GM19455 (cell line): Measurements from ENCODE around the gene PYY.

Experiments used
- ATAC-seq: cut with Tn5 transposase; IDR thresholded peaks from one replicate; pipeline ENCODE4 v1.9.1; 2021; ENCODE audit not compliant: unreplicated experiment

Gene PYY

DNA sequence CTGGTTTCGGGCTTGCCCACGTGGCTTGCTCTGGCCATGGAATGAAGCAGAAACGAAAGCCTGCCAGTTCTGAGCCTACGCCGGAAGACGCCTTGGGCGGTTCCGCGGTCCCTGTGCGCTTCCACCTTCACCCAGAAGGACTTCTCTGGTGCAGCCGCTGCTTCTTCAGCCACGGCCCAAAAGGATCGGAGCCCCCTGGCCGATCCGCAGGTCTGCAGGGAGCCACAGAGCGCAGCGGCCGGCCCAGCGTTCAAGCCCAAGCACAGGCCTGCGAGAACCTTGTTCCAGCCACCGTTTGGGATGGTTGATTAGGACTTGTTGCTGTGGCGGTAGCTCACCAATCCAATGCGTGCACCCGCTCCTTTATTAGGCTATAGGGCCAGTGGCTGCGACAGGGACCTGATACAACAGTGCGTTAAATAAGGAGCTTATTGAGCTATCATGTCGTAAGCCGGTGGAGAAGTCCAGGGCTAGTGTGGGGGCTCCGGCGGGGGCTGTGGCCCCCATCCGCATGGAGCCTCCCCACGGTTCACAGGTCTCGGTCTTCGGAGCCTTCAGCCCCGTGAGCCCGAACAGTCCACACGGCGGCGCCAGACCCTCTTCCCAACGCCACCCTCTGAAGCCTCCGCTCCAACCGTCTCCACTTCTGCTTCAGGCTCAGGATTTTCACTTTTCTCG is 36.3 kb downstream of the PYY start:
- no peak for ATAC-seq

GRCh38 chr17:43917016-43917347 is 36.8 kb downstream of the PYY start:
- ATAC-seq = no peak

DNA sequence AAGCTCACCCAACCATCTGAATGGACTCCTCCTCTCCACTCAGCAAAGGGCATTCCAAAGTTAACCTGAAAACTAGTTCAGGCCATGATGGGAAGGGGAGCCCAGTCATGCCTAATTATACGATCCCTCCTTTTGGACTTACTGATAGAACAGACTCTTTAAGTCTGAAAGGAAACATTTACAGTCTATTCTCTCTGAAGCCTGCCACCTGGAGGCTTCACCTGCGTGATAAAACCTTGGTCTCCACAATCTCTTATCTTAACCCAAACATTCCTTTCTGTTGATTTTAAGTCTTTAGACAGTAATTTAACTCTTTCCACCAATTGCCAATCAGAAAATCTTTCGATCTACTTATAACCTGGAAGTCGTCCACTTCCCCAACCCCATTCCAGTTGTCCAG is 37.4 kb downstream of the PYY start:
- ATAC-seq = no peak

- no peak for ATAC-seq
Measured at GRCh38 chr17:43915559-43915958, 38.2 kb downstream of the PYY start.

DNA sequence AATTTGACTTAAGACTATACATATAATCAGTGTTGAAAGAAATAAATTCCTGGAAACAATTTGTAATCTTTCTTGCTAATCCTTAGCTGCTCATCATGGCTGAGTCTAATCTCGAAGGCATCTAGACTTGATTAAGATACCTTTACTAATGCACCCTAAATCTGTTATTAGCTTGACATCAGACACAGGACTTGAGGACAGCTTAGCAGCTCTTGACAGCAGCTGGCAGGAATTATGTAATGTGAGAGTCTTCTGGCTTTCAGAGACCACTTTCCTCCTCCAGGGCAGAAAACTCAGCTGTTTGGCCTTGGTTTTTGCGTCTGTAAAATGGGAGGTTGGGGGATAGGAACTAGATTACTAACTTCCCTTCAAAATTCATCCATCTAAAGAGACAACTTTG is 39.3 kb downstream of the PYY start:
- no peak for ATAC-seq

DNA sequence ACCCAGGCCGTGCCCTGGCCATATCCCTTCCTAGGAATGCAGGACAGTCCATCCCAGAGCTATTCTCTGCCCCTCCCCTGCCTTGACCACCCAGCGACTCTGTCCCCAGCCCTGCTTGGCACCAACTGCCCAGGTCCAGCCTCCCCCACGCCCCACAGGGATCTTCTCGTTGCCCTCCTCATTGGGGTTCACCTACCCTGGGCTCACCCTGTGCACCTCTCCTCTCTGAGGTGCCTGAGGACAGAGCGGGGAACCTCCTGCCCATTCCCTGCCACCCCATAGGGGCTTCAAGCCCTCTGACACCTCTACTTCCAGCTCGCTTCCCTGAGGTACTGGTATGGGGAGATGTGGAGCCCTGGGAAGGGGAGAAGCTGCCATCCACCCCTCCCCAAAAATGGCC is 40.2 kb downstream of the PYY start:
- no peak for ATAC-seq

- ATAC-seq = no peak
Measured at GRCh38 chr17:43912635-43913304, 41.0 kb downstream of the PYY start.

GRCh38 chr17:43911904-43912303 is 41.8 kb downstream of the PYY start:
- ATAC-seq = no peak

GRCh38 chr17:43909537-43910231 is 44.1 kb downstream of the PYY start:
- no peak for ATAC-seq

DNA sequence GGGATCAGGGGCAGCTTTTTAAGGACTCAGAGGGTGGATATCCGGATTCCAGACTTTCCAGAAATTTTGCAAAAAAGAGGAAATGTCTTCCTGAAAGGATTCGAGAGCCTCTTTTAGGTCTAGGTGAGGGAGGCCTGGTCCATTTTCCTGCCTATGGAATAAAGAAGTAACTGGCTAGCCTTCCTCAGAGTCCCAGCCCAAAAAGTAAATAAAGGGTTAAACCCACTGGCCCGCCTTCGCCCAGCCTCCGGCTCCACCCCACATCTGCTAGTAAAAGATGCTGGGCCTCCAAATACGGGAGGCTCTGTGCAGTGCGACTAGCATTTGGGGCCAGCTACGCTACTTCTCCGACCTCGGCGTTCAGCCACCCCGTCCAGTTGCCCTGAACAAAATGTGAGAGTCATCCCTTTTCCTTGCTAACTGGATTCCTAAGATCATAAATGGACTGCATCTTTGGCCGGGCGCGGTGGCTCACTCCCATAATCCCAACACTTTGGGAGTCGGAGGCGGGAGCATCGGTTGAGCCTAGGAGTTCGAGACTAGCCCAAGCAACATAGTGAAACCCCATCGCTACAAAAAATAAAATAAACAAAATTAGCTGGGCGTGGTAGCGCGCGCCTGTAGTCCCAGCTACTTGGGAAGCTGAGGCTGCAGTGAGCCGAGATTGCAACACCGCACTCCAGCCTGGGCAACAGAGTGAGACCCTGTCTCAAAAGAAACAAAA is 45.6 kb downstream of the PYY start:
- no peak for ATAC-seq

DNA sequence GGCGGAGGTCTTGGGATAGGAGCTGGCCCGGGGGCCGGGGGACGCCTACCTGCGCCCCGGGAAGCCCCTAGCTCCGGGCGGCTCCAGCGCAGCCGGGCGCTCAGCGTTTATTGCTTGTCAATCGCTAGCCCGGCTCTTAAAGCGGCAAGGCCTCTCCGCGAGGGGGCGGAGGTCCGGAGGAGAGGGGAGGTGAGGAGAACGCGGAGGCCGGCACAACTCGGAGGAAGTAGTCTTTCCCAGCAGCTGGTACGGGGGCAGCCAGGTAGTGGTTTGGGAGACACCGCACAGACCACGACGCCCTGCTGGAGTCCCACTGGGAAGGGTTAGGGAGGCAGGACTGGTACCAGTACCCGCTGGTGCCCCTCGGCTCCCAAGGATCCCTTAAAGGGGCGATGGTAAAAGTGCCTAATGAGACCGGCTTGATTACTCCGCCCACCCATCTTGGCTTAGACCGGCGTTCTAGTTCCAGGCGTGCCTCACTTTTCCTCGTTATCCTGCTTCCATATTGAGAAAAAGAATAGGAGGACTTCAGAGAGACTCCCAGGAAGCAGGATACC is 46.2 kb downstream of the PYY start, which contains the start of gene MPP2:
TSS of gene MPP2 (minus strand) at position 112 of the 557 bp plus-strand sequence. CDS start 3,076 bp downstream, outside the sequence.
- no peak for ATAC-seq

- no peak for ATAC-seq
Measured at GRCh38 chr17:43906951-43907424, 46.8 kb downstream of the PYY start.

- ATAC-seq = no peak
Measured at GRCh38 chr17:43905985-43906852, 47.5 kb downstream of the PYY start.

DNA sequence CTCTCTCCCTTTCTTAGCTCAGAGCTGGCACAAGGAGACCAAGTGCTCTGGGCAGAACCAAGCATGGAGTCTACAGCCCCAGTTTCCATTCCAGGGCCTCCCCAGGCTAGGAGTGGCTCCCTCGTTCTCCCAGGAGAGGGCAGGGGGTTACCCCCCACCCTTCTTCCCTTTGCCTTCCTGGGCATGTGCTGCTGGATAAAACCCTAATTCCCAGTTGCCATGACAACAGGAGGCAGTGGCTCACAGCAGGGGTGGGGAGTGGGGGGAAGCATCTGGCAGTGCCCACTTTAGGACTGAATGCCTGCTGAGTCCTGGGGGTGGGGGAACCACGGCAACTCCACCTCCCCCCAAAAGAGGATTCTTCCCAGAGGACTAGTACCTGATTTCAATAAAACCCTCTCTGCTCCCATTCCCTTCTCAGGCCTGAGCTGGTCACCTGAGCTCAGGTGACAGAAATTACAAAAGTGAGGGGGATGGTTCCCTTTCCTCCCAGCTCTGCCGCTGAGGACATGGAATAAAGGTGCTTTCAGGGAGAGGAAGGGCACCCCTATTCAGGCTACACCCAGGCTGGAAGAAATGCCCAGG is 48.2 kb downstream of the PYY start:
- no peak for ATAC-seq
